SK-N-SH (cell line): Measurements from ENCODE around the gene PCDHB2. TPM values are rescaled to one million over a fixed set of nuclear protein-coding genes. Genes with fewer than 3 reads are reported as not detected.

ENCODE experiments used
- CTCF ChIA-PET: fragments of 300-600, 350-600 bp; formaldehyde crosslinking; extraction: SDS; loops from one replicate; lab custom pipeline; 2021; lab: Yijun Ruan, JAX
- POLR2A ChIA-PET: fragments of 350-600 bp; sonication (Branson Sonifier 250); formaldehyde crosslinking; extraction: SDS; loops from one replicate; lab custom pipeline; 2020; ENCODE audit warnings: antibody characterized with exemption, inconsistent platforms; lab: Yijun Ruan, JAX
- DNase-seq: peaks from one replicate; pipeline ENCODE4 v3.0.0; 2012
- H2AFZ ChIP-seq: fragments of 200-600 bp; sonication (generic); 2 replicates; pipeline ENCODE4 v1.8.1; 2016; ENCODE audit warnings: antibody characterized with exemption, mild to moderate bottlenecking, low read depth
- H3F3A ChIP-seq: fragments of 200-600 bp; sonication (generic); replicated peaks from 2 replicates; pipeline ENCODE3; 2016; ENCODE audit warnings: antibody characterized with exemption, mild to moderate bottlenecking; ENCODE audit not compliant: insufficient read depth
- H3K27ac ChIP-seq, 2 experiments: fragments of 200-500 bp in 1 of 2; fragments of 200-600 bp in 1 of 2; sonication (Bioruptor generic) in 1 of 2; sonication (generic), shearing (Covaris generic) in 1 of 2; 2 replicates each; pipeline versions ENCODE4 v1.5.1 to v1.6.1; 2014 to 2016; ENCODE audit warnings: low read depth in 2 of 2, inconsistent platforms in 1 of 2, low read length in 1 of 2, mild to moderate bottlenecking in 1 of 2, mixed read lengths in 1 of 2
- H3K27me3 ChIP-seq: fragments of 200-600 bp; sonication (generic), shearing (Covaris generic); 2 replicates; pipeline ENCODE4 v1.6.1; 2016; ENCODE audit warnings: mixed run types; ENCODE audit not compliant: insufficient read depth
- H3K36me3 ChIP-seq, 2 experiments: fragments of 200-500 bp in 1 of 2; fragments of 200-600 bp in 1 of 2; sonication (Bioruptor generic) in 1 of 2; sonication (generic) in 1 of 2; replicated peaks in 1 of 2; 2 replicates each; pipeline versions ENCODE3 to v1.5.1; 2014 to 2016; ENCODE audit warnings: low read length in 1 of 2, mild to moderate bottlenecking in 1 of 2; ENCODE audit not compliant: insufficient read depth in 2 of 2, control insufficient read depth in 1 of 2
- H3K4me1 ChIP-seq, 2 experiments: fragments of 200-500 bp in 1 of 2; fragments of 200-600 bp in 1 of 2; sonication (Bioruptor generic) in 1 of 2; sonication (generic), shearing (Covaris generic) in 1 of 2; 2 replicates each; pipeline versions ENCODE4 v1.5.1 to v1.6.1; 2014 to 2016; ENCODE audit warnings: low read depth in 1 of 2, low read length in 1 of 2, mixed run types in 1 of 2; ENCODE audit not compliant: insufficient read depth in 2 of 2, control insufficient read depth in 1 of 2
- H3K4me2 ChIP-seq: fragments of 200-600 bp; sonication (generic), shearing (Covaris generic); 2 replicates; pipeline ENCODE4 v1.6.1; 2017; ENCODE audit warnings: mixed run types
- H3K4me3 ChIP-seq, 2 experiments: fragments of 200-500 bp in 1 of 2; fragments of 200-600 bp in 1 of 2; sonication (Bioruptor generic) in 1 of 2; sonication (generic), shearing (Covaris generic) in 1 of 2; 2 replicates each; pipeline versions ENCODE4 v1.5.1 to v1.8.1; 2014 to 2016; ENCODE audit warnings: low read depth in 2 of 2, inconsistent platforms in 1 of 2, low read length in 1 of 2, mild to moderate bottlenecking in 1 of 2, mixed read lengths in 1 of 2, moderate library complexity in 1 of 2
- H3K79me2 ChIP-seq: fragments of 200-600 bp; sonication (generic); 2 replicates; pipeline ENCODE4 v1.8.1; 2017; ENCODE audit warnings: mild to moderate bottlenecking; ENCODE audit not compliant: insufficient read depth
- H3K9ac ChIP-seq: fragments of 200-600 bp; sonication (generic); 2 replicates; pipeline ENCODE4 v1.6.1; 2017; ENCODE audit warnings: mixed run types
- H3K9me2 ChIP-seq: fragments of 200-600 bp; sonication (generic); 2 replicates; pipeline ENCODE4 v1.6.1; 2017; ENCODE audit warnings: mixed run types
- H3K9me3 ChIP-seq: fragments of 200-600 bp; sonication (generic); 2 replicates; pipeline ENCODE4 v1.6.1; 2017; ENCODE audit warnings: mixed run types, mild to moderate bottlenecking, moderate library complexity
- H4K20me1 ChIP-seq: fragments of 200-600 bp; sonication (generic); 2 replicates; pipeline ENCODE4 v1.6.1; 2017; ENCODE audit warnings: mild to moderate bottlenecking, mixed run types; ENCODE audit not compliant: insufficient read depth
- CHD2 ChIP-seq: fragments of 150-350 bp; IDR thresholded peaks from 2 replicates; pipeline ENCODE4 v1.6.1; 2018; ENCODE audit warnings: low read length; ENCODE audit not compliant: partially characterized antibody
- ELF1 ChIP-seq: IDR thresholded peaks from 2 replicates; pipeline ENCODE4 v1.4.0; 2012
- EP300 ChIP-seq, 2 experiments: IDR thresholded peaks; 2 replicates each; pipeline versions ENCODE4 v1.4.0 to v1.6.1; 2012; ENCODE audit warnings: borderline replicate concordance in 1 of 2, low read depth in 1 of 2, low read length in 1 of 2
- FOSL2 ChIP-seq: IDR thresholded peaks from 2 replicates; pipeline ENCODE4 v1.4.0; 2012; ENCODE audit warnings: low read depth, mild to moderate bottlenecking, moderate library complexity, borderline replicate concordance
- FOXJ3 ChIP-seq: sonication (generic); formaldehyde crosslinking; IDR thresholded peaks from 2 replicates; pipeline ENCODE4 v1.5.1; 2020; ENCODE audit warnings: mild to moderate bottlenecking, missing genetic modification reagents
- FOXM1 ChIP-seq: IDR thresholded peaks from 2 replicates; pipeline ENCODE4 v1.4.0; 2012; ENCODE audit warnings: low read depth, mild to moderate bottlenecking
- JUND ChIP-seq: IDR thresholded peaks from 2 replicates; pipeline ENCODE4 v1.4.0; 2012
- MEF2A ChIP-seq: IDR thresholded peaks from 2 replicates; pipeline ENCODE4 v1.4.0; 2012; ENCODE audit warnings: low read depth, borderline replicate concordance
- MXI1 ChIP-seq: IDR thresholded peaks from 2 replicates; pipeline ENCODE4 v1.6.1; 2012; ENCODE audit warnings: mild to moderate bottlenecking, low read depth, low read length, improper control_type of control experiment
- NRF1 ChIP-seq: IDR thresholded peaks from 2 replicates; pipeline ENCODE4 v1.6.1; 2012; ENCODE audit warnings: low read depth, mild to moderate bottlenecking, low read length
- POLR2AphosphoS5 ChIP-seq: IDR thresholded peaks from 2 replicates; pipeline ENCODE4 v1.6.1; 2012; ENCODE audit warnings: low read depth, low read length
- RCOR1 ChIP-seq: fragments of 150-350 bp; IDR thresholded peaks from 2 replicates; pipeline ENCODE4 v1.6.1; 2017; ENCODE audit warnings: antibody characterized with exemption, low read length
- RFX5 ChIP-seq: IDR thresholded peaks from 2 replicates; pipeline ENCODE4 v1.6.1; 2012; ENCODE audit warnings: mild to moderate bottlenecking, improper control_type of control experiment, low read length
- RXRA ChIP-seq: IDR thresholded peaks from 2 replicates; pipeline ENCODE4 v1.4.0; 2012; ENCODE audit warnings: low read depth, mild to moderate bottlenecking, borderline replicate concordance
- SIN3A ChIP-seq: IDR thresholded peaks from 2 replicates; pipeline ENCODE4 v1.6.1; 2012; ENCODE audit warnings: low read depth, mild to moderate bottlenecking, low read length, moderate library complexity, borderline replicate concordance
- TCF12 ChIP-seq: IDR thresholded peaks from 2 replicates; pipeline ENCODE4 v1.4.0; 2012
- TEAD4 ChIP-seq: IDR thresholded peaks from 2 replicates; pipeline ENCODE4 v1.4.0; 2012; ENCODE audit warnings: mild to moderate bottlenecking, borderline replicate concordance; ENCODE audit not compliant: insufficient read depth
- WGBS: methylation state at CpG from one replicate; pipeline ENCODE4 v1.1.6; 2017; ENCODE audit warnings: low lambda C conversion rate; 5-methylcytosine and 5-hydroxymethylcytosine counted together
- polyA plus RNA-seq, 3 experiments: library from polyadenylated mRNA; depleted of rRNA; stranded (reverse); fragments of >200 nt; gene quantifications; 2 replicates each; pipeline ENCODE4 v1.2.3, GENCODE V29; 2012
- TF ChIP-seq, protein P1 (sequence below): IDR thresholded peaks from 2 replicates; pipeline ENCODE4 v1.6.1; 2012; ENCODE audit warnings: mild to moderate bottlenecking, low read depth, low read length, moderate library complexity
- TF ChIP-seq, protein P2 (sequence below): fragments of 150-350 bp; IDR thresholded peaks from 2 replicates; pipeline ENCODE4 v1.6.1; 2017; ENCODE audit warnings: antibody characterized with exemption, low read length, low read depth, borderline replicate concordance
- TF ChIP-seq, protein P3 (sequence below): IDR thresholded peaks from 2 replicates; pipeline ENCODE4; 2012
- TF ChIP-seq, protein P4 (sequence below): IDR thresholded peaks from 2 replicates; pipeline ENCODE4 v1.4.0; 2012; ENCODE audit warnings: low read depth
- TF ChIP-seq, protein P5 (sequence below): IDR thresholded peaks from 2 replicates; pipeline ENCODE4 v1.4.0; 2012; ENCODE audit warnings: low read depth, borderline replicate concordance

The PCDHB2 gene
- polyA plus RNA-seq, 1 of the 3 experiments (the other 2 are of a cell fraction), result 1.6 TPM

DNA sequence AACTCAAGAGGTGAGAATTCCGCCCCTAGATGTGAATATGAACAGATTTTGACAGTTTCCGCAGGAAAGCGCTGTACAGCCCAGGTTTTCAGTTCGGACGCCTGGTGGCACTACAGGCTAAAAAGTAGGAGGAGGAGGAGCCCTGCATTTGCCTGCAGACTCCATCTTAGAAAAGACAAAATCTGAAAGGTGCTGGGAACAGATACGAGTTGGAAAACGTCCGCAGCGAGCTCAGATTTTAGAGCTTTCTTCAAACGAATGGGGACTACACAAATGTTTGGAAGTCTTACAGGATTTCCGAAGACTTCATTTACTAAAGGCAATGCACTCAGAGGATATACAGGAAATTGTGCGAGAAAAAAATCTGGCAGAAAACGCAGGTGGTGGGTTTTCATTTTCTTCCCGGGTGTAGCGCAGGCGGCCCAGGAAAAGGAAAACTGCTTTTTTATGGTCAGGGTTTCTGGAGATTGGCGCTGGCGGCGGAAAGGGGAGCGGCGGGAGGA, 9.9 kb upstream of the PCDHB2 start (continued):
- TF ChIP-seq, protein P1, sequence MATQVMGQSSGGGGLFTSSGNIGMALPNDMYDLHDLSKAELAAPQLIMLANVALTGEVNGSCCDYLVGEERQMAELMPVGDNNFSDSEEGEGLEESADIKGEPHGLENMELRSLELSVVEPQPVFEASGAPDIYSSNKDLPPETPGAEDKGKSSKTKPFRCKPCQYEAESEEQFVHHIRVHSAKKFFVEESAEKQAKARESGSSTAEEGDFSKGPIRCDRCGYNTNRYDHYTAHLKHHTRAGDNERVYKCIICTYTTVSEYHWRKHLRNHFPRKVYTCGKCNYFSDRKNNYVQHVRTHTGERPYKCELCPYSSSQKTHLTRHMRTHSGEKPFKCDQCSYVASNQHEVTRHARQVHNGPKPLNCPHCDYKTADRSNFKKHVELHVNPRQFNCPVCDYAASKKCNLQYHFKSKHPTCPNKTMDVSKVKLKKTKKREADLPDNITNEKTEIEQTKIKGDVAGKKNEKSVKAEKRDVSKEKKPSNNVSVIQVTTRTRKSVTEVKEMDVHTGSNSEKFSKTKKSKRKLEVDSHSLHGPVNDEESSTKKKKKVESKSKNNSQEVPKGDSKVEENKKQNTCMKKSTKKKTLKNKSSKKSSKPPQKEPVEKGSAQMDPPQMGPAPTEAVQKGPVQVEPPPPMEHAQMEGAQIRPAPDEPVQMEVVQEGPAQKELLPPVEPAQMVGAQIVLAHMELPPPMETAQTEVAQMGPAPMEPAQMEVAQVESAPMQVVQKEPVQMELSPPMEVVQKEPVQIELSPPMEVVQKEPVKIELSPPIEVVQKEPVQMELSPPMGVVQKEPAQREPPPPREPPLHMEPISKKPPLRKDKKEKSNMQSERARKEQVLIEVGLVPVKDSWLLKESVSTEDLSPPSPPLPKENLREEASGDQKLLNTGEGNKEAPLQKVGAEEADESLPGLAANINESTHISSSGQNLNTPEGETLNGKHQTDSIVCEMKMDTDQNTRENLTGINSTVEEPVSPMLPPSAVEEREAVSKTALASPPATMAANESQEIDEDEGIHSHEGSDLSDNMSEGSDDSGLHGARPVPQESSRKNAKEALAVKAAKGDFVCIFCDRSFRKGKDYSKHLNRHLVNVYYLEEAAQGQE, result 0 out of 2 replicates have a peak, but pooled peaks have one; percentile 16
- TF ChIP-seq RXRA (no peak), NRF1 (no peak), CHD2 (peak; percentile 62), MEF2A (no peak), POLR2AphosphoS5 (peak; percentile 48; the same call in 1 of the 2 replicates), SIN3A (no peak), TCF12 (no peak), ELF1 (no peak), JUND (no peak)
- TF ChIP-seq, protein P2, sequence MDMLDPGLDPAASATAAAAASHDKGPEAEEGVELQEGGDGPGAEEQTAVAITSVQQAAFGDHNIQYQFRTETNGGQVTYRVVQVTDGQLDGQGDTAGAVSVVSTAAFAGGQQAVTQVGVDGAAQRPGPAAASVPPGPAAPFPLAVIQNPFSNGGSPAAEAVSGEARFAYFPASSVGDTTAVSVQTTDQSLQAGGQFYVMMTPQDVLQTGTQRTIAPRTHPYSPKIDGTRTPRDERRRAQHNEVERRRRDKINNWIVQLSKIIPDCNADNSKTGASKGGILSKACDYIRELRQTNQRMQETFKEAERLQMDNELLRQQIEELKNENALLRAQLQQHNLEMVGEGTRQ, result no peak
- TF ChIP-seq, protein P3, sequence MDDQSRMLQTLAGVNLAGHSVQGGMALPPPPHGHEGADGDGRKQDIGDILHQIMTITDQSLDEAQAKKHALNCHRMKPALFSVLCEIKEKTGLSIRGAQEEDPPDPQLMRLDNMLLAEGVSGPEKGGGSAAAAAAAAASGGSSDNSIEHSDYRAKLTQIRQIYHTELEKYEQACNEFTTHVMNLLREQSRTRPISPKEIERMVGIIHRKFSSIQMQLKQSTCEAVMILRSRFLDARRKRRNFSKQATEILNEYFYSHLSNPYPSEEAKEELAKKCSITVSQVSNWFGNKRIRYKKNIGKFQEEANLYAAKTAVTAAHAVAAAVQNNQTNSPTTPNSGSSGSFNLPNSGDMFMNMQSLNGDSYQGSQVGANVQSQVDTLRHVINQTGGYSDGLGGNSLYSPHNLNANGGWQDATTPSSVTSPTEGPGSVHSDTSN, result no peak

DNA sequence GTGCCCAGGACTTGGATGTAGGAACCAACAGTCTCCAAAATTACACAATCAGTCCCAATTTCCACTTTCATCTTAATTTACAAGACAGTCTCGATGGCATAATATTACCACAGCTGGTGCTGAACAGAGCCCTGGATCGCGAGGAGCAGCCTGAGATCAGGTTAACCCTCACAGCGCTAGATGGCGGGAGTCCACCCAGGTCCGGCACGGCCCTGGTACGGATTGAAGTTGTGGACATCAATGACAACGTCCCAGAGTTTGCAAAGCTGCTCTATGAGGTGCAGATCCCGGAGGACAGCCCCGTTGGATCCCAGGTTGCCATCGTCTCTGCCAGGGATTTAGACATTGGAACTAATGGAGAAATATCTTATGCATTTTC, 837 bp downstream of the PCDHB2 start:
- H3K4me3 ChIP-seq, result peak overlapping the region in 1 of 2 experiments; percentile 51
- TF ChIP-seq EP300 (IDR thresholded peaks at IDR 0.05; ENCODE audit: borderline replicate concordance in 1 of 2, low read depth in 1 of 2, low read length in 1 of 2) (no peak), CHD2 (no peak), TEAD4 (no peak), MXI1 (no peak), FOXJ3 (CRISPR knock-in tag) (no peak), FOXM1 (no peak), RCOR1 (no peak), MEF2A (no peak), TCF12 (no peak), FOSL2 (no peak), RFX5 (no peak)
- TF ChIP-seq, protein P4, sequence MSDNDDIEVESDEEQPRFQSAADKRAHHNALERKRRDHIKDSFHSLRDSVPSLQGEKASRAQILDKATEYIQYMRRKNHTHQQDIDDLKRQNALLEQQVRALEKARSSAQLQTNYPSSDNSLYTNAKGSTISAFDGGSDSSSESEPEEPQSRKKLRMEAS, result no peak
- TF ChIP-seq, protein P5, sequence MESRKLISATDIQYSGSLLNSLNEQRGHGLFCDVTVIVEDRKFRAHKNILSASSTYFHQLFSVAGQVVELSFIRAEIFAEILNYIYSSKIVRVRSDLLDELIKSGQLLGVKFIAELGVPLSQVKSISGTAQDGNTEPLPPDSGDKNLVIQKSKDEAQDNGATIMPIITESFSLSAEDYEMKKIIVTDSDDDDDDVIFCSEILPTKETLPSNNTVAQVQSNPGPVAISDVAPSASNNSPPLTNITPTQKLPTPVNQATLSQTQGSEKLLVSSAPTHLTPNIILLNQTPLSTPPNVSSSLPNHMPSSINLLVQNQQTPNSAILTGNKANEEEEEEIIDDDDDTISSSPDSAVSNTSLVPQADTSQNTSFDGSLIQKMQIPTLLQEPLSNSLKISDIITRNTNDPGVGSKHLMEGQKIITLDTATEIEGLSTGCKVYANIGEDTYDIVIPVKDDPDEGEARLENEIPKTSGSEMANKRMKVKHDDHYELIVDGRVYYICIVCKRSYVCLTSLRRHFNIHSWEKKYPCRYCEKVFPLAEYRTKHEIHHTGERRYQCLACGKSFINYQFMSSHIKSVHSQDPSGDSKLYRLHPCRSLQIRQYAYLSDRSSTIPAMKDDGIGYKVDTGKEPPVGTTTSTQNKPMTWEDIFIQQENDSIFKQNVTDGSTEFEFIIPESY, result no peak
- no peaks in the 10 kb centered on the region for H3K27me3 ChIP-seq
- H2AFZ ChIP-seq, result no peak overlapping the region
- no peaks in the 10 kb centered on the region for H3K4me1 ChIP-seq
- DNase-seq, result no peak
- H3K9me3 ChIP-seq, result no peaks in the 10 kb centered on the region
- no peaks in the 10 kb centered on the region for H4K20me1 ChIP-seq
- POLR2A ChIA-PET, result no interaction called here
- no peak overlapping the region for H3K27ac ChIP-seq
- H3K79me2 ChIP-seq, result no peaks in the 10 kb centered on the region
- WGBS, result 51% methylated on average over 12 of the region's 12 CpGs
- no peaks in the 10 kb centered on the region for H3K9me2 ChIP-seq
- peak overlapping the region; percentile 37; the same call in 1 of the 2 replicates for H3K4me2 ChIP-seq
- no peaks in the 10 kb centered on the region for H3K36me3 ChIP-seq
- no peaks in the 10 kb centered on the region for H3F3A ChIP-seq
- CTCF ChIA-PET, result interaction anchor here (2.0 to 2.2 kb wide), 2 partner anchors 11 to 26 kb away, joined by 5 to 10 read pairs; partner anchors contain the start of gene PCDHB4
- peak overlapping the region; percentile 37; the same call in 1 of the 2 replicates for H3K9ac ChIP-seq
